Gastrocnemius medialis (tissue), 4 donors: Measurements from ENCODE around the gene OSCP1.

Source experiments
- CTCF ChIP-seq, 5 experiments: fragments of 450-650 bp in 3 of 5; fragments of 200-600 bp in 2 of 5; sonication (generic) in 2 of 5; IDR thresholded peaks in 4 of 5; conservative IDR thresholded peaks in 1 of 5; 1 replicate in 4 of 5; 2 replicates in 1 of 5; pipeline ENCODE4 v1.5.1; 2016 to 2019; ENCODE audit warnings: antibody characterized with exemption in 5 of 5, mild to moderate bottlenecking in 3 of 5, moderate library complexity in 3 of 5
- POLR2A ChIP-seq, 2 donors: fragments of 450-650 bp; IDR thresholded peaks; one replicate each; pipeline ENCODE4 v1.6.1; 2017; ENCODE audit warnings: antibody characterized with exemption in 2 of 2, mild to moderate bottlenecking in 2 of 2, moderate library complexity in 2 of 2

- TF ChIP-seq CTCF (IDR thresholded peaks at IDR 0.05 in 4 of 5, conservative IDR thresholded peaks at IDR 0.05 in 1 of 5): no peak
- TF ChIP-seq POLR2A (IDR thresholded peaks at IDR 0.05): no peak
These were observed 56.6 kb downstream of the OSCP1 start for GRCh38 chr1:36393686-36394085.
